Uterus (tissue), 4 donors: ENCODE results near the gene ZNF784. TPM values are rescaled to one million over a fixed set of nuclear protein-coding genes. Genes with fewer than 3 reads are reported as not detected.

ENCODE experiments used
- DNase-seq, 2 donors: peaks; one replicate each; pipeline ENCODE4 v3.0.0-alpha.2; 2019 to 2020
- H3K27ac ChIP-seq, 2 donors: fragments of 200-600 bp; sonication (generic); 1 replicate in 1 of 2; 2 replicates in 1 of 2; pipeline ENCODE4 v1.5.1; 2016 to 2018
- H3K27me3 ChIP-seq, 2 donors: fragments of 200-600 bp; sonication (generic); one replicate each; pipeline ENCODE4 v1.5.1; 2018 to 2019; ENCODE audit warnings: control low read depth in 1 of 2
- H3K36me3 ChIP-seq, 2 donors: fragments of 200-600 bp; sonication (generic); one replicate each; pipeline ENCODE4 v1.5.1; 2019; ENCODE audit warnings: control low read depth in 1 of 2
- H3K4me1 ChIP-seq, 2 donors: fragments of 200-600 bp; sonication (generic); one replicate each; pipeline ENCODE4 v1.5.1; 2018 to 2019; ENCODE audit warnings: control low read depth in 1 of 2
- H3K4me3 ChIP-seq, 2 donors: fragments of 200-600 bp; sonication (generic); 1 replicate in 1 of 2; 2 replicates in 1 of 2; pipeline ENCODE4 v1.5.1; 2018 to 2019; ENCODE audit warnings: mild to moderate bottlenecking in 1 of 2
- H3K9me3 ChIP-seq, 2 donors: fragments of 200-600 bp; sonication (generic); one replicate each; pipeline ENCODE4 v1.5.1; 2019; ENCODE audit warnings: control low read depth in 1 of 2
- CTCF ChIP-seq, 4 experiments: fragments of 200-600 bp in 2 of 4; fragments of 450-650 bp in 2 of 4; sonication (generic) in 2 of 4; IDR thresholded peaks; one replicate each; pipeline ENCODE4 v1.5.1; 2016 to 2019; ENCODE audit warnings: antibody characterized with exemption in 4 of 4, mild to moderate bottlenecking in 2 of 4, moderate library complexity in 1 of 4
- POLR2A ChIP-seq, 2 donors: fragments of 450-650 bp; IDR thresholded peaks; one replicate each; pipeline ENCODE4 v1.6.1; 2016; ENCODE audit warnings: antibody characterized with exemption in 2 of 2, mild to moderate bottlenecking in 1 of 2, moderate library complexity in 1 of 2
- intact Hi-C: fragments of 100-400 bp; cut with DNase I; formaldehyde crosslinking; loops from one replicate; pipeline ENCODE4 v1.15.1; 2023; ENCODE audit warnings: low total_unique reads
- total RNA-seq, 4 donors: library from RNA; depleted of rRNA in 3 of 4; stranded (reverse); fragments of >200 nt in 3 of 4; gene quantifications; one replicate each; pipeline versions ENCODE4 v1.1.0 to v1.2.4, GENCODE V29; 2014 to 2023
- donor health status: DM: yes; HTN: yes; CAD: no.

Gene ZNF784
- total RNA-seq, 4 donors from 2014 or later = 4.1 to 9.6 (median 7.4) TPM

- no peak for DNase-seq
- no peaks in the 10 kb centered on the region for H3K9me3 ChIP-seq
- TF ChIP-seq POLR2A (IDR thresholded peaks at IDR 0.05) (no peak), CTCF (IDR thresholded peaks at IDR 0.05) (no peak)
- no peaks in the 10 kb centered on the region for H3K36me3 ChIP-seq
- intact Hi-C loops = no loop called here
- no peak overlapping the region for H3K4me3 ChIP-seq
- no peaks in the 10 kb centered on the region for H3K4me1 ChIP-seq
- H3K27me3 ChIP-seq = no peaks in the 10 kb centered on the region
- no peak overlapping the region for H3K27ac ChIP-seq
These were observed 3.1 kb downstream of the ZNF784 start for GRCh38 chr19:55621205-55621672.

GRCh38 chr19:55620410-55621204 is 3.8 kb downstream of the ZNF784 start:
- no peaks in the 10 kb centered on the region for H3K36me3 ChIP-seq

DNA sequence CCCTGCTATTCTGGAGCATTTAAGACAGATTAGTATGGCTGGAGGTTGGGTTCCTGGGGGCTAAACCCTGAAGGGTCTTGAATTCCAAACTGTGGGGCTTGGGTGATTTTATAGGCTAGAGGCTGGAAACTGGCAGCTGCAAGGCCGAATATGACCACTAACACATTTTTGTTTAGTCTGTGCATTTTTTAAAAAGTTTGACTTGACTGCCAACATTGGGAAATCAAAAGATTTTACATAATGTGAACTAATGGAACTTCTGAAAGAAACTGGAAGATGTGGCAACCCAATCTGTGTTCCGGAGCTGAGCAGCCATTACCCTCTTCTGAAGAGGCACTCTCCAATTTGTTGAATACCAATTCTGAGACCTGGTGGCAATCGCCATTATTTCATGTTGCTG is 5.1 kb downstream of the ZNF784 start:
- Histone ChIP-seq H3K27me3 (no peaks in the 10 kb centered on the region), H3K9me3 (no peaks in the 10 kb centered on the region), H3K4me3 (no peak overlapping the region), H3K4me1 (no peaks in the 10 kb centered on the region), H3K36me3 (no peaks in the 10 kb centered on the region), H3K27ac (no peak overlapping the region)
- no peak for TF ChIP-seq POLR2A (IDR thresholded peaks at IDR 0.05)
- no peak for TF ChIP-seq CTCF (IDR thresholded peaks at IDR 0.05)
- intact Hi-C loops = no loop called here
- DNase-seq = no peak

More at GRCh38 chr19:55620410-55621204, 3.8 kb downstream of the ZNF784 start:
- no peak overlapping the region for H3K27ac ChIP-seq
- intact Hi-C loops = no loop called here
- no peaks in the 10 kb centered on the region for H3K4me1 ChIP-seq
- no peaks in the 10 kb centered on the region for H3K9me3 ChIP-seq
- no peak overlapping the region for H3K4me3 ChIP-seq
- H3K27me3 ChIP-seq = no peaks in the 10 kb centered on the region
- TF ChIP-seq POLR2A (IDR thresholded peaks at IDR 0.05) = no peak
- DNase-seq = no peak

GRCh38 chr19:55618426-55618825 is 5.9 kb downstream of the ZNF784 start:
- no peak for DNase-seq
- Histone ChIP-seq H3K36me3 (no peaks in the 10 kb centered on the region), H3K9me3 (no peaks in the 10 kb centered on the region), H3K27ac (no peak overlapping the region), H3K4me3 (no peak overlapping the region), H3K27me3 (no peaks in the 10 kb centered on the region), H3K4me1 (no peaks in the 10 kb centered on the region)
- intact Hi-C loops = no loop called here
- TF ChIP-seq CTCF (IDR thresholded peaks at IDR 0.05) (no peak), POLR2A (IDR thresholded peaks at IDR 0.05) (no peak)

DNA sequence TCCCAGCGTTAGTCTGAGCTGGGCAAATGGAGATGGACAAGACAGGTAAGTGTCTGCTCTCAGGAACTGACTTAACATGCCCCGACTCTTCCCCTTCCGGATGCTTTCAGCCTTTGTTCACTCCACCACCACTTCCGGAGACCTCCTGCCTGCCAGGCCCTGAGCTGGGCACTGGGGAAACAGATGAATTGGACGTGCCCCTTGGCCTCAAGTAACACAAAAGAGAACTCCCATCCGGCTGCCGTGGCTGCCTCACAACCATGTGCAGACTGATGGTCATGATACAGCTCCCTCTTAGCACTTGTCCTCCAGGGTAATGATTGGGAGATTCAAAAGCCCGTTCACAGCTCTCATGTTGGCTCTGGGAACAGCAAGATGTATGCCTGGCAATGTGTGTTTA is 6.9 kb downstream of the ZNF784 start:
- H3K4me3 ChIP-seq = no peak overlapping the region
- H3K36me3 ChIP-seq = no peaks in the 10 kb centered on the region
- H3K4me1 ChIP-seq = no peaks in the 10 kb centered on the region
- no peak overlapping the region for H3K27ac ChIP-seq
- TF ChIP-seq POLR2A (IDR thresholded peaks at IDR 0.05) = no peak
- TF ChIP-seq CTCF (IDR thresholded peaks at IDR 0.05) = no peak
- intact Hi-C loops = no loop called here
- DNase-seq = no peak
- H3K9me3 ChIP-seq = no peaks in the 10 kb centered on the region
- no peaks in the 10 kb centered on the region for H3K27me3 ChIP-seq
